GM18873 (cell line): ENCODE measurements around the gene RIPOR1.

Source experiments
- ATAC-seq: cut with Tn5 transposase; IDR thresholded peaks from one replicate; pipeline ENCODE4 v1.9.1; 2021; ENCODE audit warnings: mild to moderate bottlenecking, moderate library complexity, moderate number of reproducible peaks; ENCODE audit not compliant: unreplicated experiment, low FRiP score

Gene RIPOR1

GRCh38 chr16:67594956-67595355 lies 66.3 kb downstream of the RIPOR1 start:
- ATAC-seq = no peak
